GM21360 (cell line): ENCODE data around the gene ZDHHC11B.

Experiments
- ATAC-seq: cut with Tn5 transposase; IDR thresholded peaks from one replicate; pipeline ENCODE4 v1.9.1; 2021; ENCODE audit warnings: mild to moderate bottlenecking, moderate library complexity; ENCODE audit not compliant: unreplicated experiment

Gene ZDHHC11B

GRCh38 chr5:664343-664993 lies 120.1 kb downstream of the ZDHHC11B start:
- ATAC-seq, result no peak

- ATAC-seq, result no peak
Measured at GRCh38 chr5:663436-664342, 120.8 kb downstream of the ZDHHC11B start.

GRCh38 chr5:662751-663435 lies 121.6 kb downstream of the ZDHHC11B start:
- ATAC-seq, result no peak

- ATAC-seq, result no peak
Measured at GRCh38 chr5:661891-662750, 122.4 kb downstream of the ZDHHC11B start.

GRCh38 chr5:660491-661030 lies 124.0 kb downstream of the ZDHHC11B start:
- no peak for ATAC-seq
